GM19035 (cell line): ENCODE measurements around the gene PLPPR3.

Source experiments
- ATAC-seq: cut with Tn5 transposase; IDR thresholded peaks from one replicate; pipeline ENCODE4 v1.9.1; 2021; ENCODE audit not compliant: unreplicated experiment

PLPPR3 gene, protein sequence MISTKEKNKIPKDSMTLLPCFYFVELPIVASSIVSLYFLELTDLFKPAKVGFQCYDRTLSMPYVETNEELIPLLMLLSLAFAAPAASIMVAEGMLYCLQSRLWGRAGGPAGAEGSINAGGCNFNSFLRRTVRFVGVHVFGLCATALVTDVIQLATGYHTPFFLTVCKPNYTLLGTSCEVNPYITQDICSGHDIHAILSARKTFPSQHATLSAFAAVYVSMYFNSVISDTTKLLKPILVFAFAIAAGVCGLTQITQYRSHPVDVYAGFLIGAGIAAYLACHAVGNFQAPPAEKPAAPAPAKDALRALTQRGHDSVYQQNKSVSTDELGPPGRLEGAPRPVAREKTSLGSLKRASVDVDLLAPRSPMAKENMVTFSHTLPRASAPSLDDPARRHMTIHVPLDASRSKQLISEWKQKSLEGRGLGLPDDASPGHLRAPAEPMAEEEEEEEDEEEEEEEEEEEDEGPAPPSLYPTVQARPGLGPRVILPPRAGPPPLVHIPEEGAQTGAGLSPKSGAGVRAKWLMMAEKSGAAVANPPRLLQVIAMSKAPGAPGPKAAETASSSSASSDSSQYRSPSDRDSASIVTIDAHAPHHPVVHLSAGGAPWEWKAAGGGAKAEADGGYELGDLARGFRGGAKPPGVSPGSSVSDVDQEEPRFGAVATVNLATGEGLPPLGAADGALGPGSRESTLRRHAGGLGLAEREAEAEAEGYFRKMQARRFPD

DNA sequence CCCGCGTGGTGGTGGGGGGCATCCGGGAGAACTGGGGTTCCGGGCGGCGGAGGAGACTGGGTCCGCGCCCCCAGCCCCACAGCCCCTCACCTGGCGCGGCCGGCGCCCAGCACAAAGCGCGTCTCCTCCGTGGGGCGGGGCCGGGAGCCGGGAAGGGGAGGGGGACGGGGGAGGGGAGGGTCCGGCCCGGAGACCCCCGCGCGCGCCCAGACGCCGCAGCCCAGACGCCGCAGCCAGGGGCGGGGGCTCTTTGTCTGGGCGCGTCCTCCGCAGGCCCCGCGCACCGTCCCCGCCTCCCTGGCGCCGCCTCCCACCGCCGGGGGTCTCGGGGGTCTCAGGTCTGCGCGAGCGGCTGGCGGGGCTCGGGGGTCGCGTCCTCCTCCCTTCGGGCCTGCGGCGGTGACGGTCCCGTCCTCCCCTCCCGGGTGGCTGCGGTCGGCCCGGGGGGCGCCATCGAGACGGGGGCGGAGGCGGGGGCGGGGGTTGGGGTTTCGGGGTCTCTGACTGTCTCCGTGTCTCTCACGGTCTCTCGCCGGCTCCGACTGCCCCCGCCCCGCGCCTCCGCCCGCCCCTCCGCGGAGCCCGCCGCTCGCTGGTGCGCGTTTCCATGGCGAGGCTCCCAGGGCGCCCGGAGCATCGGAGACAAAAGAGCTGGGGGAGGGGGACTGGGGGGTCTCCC, at the start of gene PLPPR3:
Gene PLPPR3, minus strand, starts transcription at position 131 of the 679 bp plus-strand sequence. CDS start 396 bp downstream, outside the sequence.
- ATAC-seq: no peak

DNA sequence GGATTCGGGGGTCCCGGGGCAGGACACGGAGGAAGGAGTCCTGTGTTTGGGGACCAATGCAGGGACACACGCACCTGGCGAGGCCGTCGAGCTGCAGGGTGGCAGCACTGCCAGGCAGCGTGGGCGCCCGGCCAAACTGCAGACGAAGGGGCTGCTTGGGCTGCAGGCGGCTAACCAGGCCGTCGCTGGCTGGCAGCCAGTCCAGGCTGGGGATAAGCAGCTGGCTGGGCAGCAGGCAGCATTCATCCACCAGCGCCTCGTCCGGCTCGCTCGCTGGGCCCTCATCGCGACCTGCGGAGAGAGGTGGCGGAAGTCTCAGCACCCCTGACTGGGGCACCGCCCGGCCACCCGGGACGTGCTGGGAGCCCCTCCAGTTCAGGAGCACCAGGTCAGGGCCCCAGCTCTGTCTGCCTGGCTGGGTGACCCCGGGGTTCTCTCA, 49.2 kb upstream of the PLPPR3 start:
- no peak for ATAC-seq

DNA sequence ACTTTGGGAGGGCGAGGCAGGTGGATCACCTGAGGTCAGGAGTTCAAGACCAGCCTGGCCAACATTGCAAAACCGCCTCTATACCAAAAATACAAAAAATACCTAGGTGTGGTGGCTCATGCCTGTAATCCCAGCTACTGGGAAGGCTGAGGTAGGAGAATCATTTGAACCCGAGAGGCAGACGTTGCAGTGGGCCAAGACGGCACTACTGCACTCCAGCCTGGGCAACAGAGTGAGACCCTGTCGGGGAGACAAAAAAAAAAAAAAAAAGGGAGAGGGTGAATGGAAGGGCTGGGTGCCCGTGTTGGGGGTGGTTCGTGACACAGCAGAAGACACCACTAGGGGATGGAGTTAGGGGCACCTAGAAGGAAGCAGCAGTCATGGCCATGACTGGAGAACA, 48.6 kb upstream of the PLPPR3 start:
- no peak for ATAC-seq

DNA sequence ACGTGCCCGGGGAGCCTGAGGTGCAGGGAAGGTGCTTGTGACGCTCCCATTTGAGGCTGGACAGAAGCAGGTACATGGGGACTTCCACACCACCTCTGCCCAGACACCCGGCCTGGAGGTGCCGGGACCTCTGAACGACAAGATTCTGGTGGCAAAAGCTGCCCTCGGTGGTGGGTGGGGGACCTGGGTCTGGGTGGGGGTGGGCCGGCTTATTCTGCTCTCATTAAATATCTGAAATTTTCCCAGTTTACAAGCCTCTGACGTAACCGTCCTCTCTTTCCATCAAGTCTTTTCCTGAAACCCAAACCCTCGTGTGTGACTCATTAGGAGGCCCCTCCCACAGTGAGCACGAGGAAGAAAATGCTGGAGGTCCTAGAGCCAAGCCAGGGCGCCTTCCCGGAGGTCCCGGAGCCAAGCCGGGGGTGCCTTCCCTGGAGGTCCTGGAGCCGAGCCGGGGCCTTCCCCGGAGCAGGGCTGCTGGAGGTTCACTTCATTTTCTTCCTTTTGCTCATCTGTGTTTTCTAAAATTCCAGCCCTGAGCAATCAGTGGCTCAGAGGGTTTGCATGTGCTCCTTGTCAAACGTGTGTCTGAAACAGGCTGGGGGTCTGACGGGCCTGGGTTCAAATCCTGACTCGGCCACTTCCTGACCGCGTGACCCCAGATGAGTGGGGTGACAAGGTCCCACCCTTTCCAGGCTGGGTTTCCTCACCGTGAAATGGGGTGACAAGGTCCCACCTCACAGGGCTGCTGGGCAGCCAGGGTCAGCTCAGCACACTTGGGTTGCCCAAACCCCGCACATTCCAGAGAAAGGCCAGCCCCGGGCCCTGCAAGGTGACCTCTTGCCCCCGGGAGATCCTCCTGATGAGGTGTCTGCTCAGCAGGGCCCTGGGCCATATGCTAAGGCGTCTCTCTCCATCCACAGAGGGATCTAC, 47.8 kb upstream of the PLPPR3 start:
- no peak for ATAC-seq

DNA sequence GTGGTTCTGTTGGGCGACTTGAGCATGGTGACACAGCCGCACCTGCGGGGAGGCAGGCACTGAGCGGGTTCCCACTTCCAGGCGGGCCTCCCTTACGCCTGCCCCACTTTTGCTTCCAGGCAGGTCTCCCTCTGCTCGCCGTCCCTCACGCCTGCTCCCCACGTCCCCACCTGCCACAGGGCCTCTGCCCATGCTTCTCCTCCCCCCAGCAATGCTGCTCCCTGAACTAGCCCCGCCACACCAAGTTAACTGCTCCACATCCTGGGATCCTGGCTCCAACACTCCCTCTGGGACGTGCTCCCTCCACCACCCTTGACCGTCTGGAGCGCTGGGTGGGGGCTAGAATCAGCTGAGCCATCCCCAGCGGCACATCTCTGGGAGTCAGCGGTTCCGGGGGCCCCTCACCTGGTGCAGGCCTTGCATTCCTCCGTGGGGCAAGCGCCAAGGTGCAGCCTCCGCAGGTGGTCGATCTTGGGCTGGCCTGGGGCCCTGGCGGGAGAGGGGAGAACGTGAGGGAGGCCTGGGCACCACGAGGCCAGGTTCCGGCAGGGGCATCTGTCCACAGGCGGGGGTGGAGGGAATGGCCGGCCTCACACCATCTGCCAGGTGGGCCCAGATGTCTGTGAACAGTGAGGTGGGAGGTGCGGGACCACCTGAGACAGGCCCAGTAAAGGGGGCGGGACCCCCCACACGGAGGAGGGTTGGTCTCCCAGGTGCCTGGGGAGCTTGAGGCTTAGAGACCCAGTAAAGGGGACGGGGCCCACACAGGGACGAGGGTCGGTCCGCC, 46.9 kb upstream of the PLPPR3 start:
- no peak for ATAC-seq

DNA sequence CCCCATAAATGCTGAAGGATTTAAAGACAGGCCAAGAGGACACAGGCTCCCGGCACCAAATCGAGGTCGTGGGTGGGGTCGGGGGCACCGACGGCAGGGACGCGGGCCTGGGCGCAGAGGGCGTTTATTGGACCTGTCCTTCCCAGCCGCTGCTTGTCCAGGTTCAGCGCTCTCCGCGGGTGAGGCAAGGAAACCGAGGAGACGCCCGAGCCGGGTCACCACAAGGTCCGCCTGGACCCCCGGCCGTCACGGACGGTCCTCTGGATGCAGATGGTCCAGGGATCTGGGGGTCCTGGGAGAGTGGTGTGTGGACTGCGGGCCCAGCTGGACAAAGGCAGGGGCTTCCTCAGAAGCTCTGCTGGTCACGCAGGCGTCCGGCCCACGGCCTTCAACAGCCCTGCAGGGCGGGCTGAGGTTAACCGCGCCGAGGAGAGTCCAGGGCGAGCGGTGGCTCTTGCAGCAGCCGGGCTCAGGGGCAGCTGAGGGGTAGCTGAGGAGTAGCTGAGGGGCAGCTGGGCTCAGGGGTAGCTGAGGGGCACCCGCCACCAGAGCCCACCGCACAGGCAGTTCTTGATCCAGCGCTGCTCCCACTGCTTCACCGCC, 46.2 kb upstream of the PLPPR3 start:
- no peak for ATAC-seq

DNA sequence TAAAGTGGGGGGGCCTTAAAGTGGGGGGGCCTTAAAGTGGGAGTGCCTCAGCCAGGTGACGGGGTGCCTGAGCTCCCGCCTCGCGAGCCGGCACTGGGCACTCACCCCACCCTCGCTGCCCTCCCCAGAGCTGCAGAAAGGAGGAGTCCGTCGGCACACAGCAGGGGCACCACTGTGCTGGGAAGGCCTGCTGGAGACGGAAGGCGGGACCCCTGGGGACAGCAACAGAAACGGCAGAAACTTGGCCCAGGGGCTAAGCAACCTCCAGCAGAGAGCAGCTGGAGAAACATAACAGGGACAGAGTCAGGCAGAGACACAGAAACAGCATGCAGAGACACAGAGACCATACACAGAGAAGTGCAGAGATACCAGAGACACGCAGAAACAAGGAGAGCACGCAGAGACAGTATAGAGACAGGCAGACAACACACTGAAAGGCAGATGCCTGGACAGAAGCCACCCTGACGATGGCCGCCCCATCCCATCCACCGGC, 45.6 kb upstream of the PLPPR3 start:
- ATAC-seq: no peak

DNA sequence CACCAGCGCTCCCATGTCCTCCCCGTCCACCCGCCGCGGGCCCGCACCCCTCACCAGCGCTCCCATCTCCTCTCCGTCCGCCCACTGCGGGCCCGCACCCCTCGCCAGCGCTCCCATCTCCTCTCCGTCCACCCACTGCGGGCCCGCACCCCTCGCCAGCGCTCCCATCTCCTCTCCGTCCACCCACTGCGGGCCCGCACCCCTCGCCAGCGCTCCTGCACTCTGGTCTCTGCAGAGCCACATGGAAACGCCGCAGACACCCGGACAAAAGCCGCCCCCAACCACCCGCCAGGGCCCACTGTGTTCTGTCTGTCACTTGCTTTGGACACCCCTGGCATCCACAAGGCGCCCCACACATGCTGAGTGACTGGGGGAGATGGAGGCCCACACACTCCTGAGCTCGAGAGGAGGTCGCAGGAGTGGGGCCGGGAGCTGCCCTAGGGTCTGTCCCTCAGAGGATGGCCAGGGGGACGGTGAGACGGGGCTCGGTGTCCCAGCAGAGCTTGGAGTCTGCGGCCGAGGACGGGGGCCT, 45.1 kb upstream of the PLPPR3 start:
- ATAC-seq: no peak

DNA sequence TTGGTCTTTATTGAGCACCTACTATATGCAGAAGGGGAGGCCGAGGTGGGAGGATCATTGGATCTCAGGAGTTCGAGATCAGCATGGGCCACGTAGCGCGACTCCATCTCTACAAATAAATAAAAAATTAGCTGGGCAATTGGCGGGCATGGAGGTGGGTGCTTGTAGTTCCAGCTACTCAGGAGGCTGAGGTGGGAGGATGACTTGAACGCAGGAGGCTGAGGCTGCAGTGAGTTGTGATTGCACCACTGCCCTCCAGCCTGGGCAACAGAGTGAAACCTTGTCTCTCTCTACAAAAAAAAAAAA, 41.5 kb upstream of the PLPPR3 start:
- no peak for ATAC-seq

DNA sequence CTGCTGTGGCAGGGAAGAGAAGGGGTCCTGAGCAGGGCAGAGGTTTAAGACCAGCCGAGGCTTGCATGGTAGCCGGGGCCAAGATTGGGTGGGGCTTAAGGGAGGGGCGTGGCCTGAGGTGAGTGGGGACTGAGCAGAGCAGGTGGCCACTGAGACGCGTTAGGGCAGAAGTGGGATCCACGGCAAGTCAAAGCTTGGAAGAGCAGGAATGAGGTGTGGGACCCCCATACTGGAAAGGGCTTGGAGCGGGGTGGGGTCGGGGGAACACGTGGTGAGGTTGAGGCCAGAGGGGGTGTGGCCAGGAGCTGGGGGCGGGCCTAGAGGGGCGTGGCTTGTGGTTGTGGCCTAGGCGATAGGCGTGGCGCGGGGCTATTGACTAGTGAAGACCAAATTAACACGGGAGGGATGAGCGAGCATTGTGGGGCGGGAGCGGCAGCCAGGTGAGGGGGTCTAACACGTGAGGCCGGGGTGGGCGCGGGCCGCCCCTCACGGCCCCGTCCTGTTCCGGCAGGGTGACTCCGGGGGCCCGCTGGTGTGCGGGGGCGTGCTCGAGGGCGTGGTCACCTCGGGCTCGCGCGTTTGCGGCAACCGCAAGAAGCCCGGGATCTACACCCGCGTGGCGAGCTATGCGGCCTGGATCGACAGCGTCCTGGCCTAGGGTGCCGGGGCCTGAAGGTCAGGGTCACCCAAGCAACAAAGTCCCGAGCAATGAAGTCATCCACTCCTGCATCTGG, 41.0 kb upstream of the PLPPR3 start:
- no peak for ATAC-seq

DNA sequence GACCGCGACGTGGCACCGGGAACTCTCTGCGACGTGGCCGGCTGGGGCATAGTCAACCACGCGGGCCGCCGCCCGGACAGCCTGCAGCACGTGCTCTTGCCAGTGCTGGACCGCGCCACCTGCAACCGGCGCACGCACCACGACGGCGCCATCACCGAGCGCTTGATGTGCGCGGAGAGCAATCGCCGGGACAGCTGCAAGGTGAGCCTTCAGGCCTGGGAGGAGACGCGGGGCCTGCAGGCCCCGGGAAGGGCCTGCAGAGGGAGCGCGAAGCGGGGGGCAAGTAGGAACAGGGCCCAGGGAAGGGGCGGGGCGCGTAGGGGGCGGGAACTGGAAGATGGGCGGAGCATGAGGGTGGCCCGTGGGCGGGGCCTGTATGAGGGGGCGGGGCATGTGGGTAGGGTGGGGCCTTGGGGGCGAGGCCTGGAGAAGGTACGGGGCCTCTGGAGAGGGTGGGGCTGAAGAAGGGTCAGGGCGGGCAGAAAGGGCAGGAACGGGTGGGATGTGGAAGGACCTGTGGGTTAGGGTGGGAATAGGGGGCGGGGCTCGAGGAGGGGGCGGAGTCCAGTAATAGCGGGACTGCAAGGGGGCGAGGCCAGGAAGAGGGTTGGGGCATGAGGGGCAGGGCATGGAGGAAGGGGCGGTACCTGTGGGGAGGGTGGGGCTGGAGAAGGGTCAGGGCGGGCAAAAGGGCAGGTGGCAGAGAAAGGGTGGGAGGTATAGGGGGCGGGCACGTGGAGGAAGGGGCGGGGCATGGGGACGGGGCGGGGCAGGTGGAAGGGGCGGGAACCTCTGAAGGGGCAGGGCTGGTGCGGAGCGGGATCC, 40.2 kb upstream of the PLPPR3 start:
- ATAC-seq: no peak

DNA sequence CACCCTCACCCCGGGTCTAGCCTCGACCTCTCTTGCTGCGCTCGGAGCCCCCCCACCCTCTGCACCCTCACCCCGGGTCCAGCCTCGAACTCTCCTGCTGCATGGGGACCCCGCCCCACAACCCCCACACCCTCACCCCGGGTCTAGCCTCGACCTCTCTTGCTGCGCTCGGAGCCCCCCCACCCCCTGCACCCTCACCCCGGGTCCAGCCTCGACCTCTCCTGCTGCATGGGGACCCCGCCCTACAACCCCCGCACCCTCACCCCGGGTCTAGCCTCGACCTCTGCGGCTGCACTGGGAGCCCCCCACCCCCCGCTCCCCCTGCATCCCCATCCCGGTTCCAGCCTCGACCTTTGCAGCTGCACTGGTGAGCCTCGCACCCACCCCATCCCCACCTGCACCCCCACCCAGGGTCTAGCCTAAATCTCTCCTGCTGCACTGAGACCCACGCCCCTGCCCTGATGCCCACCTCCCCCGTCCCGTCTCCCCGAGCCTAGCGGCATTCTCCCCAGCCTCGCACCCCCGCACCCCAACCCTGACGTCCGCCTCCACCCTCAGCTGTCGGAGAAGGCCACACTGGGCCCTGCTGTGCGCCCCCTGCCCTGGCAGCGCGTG, 39.5 kb upstream of the PLPPR3 start:
- ATAC-seq: no peak

DNA sequence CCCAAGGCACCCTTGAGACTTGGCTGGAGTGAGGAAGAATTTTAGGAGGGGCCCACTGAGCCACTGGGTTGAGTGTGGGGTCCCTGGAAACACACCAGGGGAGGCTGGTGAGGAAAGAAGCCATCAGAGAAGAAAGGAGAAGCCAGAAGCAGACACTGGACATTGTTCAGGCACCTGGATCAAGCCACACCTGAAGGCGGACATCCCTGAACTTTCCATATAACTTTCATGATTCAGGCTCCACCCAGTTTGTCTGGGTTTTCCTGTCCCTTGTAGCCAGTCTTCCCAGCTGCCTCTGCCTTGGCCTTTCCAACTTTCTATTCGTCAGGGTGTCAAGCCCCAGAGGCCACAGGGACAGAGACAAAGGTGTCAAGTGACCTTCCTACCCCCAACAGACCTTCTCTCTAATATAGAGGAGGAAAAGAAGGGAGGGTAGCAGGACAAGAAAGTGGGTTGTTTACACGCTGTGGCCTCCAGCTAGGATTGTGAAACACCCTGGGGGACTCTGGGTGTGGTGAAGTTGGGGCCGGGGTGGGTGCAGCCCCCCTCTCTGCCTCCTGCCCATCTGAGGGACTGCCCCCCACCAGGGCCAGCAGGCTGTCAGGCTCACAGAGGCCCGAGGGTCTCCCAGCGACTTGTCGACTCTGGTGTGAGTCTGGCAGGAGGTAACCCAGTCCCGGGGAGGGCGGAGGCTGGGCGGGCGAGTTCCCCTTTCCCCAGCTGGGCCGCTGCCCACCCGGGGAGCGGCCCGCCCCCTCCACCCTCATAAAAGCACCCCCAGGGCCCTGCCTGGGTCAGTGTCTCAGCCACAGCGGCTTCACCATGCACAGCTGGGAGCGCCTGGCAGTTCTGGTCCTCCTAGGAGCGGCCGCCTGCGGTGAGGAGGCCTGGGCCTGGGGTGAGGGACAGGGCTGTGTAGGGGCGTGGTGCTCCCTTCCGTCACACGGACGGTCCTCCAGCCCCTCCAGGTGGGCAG, 37.4 kb upstream of the PLPPR3 start, which contains the start of gene CFD:
Gene CFD, plus strand, starts transcription at position 797 of the 976 bp plus-strand sequence. Its CDS starts 26 bp downstream, at position 823.
- ATAC-seq: no peak

DNA sequence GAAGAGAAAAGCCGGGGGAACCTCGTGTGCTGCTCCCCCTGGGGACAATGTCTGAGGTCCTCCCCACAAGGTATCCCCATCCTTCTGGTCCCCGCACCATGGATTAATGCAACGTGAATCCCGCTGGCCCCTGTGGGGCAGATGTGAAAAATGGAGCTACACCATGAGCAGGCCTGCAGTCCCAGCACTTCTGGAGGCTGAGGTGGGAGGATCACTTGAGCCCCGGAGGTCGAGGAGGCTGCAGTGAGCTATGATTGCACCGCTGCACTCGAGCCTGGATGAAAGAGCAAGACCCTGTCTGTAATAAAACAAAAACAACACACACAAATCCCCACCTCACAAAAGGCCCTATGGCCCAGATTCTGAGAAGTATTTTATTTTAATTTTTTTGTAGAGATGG, 36.5 kb upstream of the PLPPR3 start:
- ATAC-seq: no peak

DNA sequence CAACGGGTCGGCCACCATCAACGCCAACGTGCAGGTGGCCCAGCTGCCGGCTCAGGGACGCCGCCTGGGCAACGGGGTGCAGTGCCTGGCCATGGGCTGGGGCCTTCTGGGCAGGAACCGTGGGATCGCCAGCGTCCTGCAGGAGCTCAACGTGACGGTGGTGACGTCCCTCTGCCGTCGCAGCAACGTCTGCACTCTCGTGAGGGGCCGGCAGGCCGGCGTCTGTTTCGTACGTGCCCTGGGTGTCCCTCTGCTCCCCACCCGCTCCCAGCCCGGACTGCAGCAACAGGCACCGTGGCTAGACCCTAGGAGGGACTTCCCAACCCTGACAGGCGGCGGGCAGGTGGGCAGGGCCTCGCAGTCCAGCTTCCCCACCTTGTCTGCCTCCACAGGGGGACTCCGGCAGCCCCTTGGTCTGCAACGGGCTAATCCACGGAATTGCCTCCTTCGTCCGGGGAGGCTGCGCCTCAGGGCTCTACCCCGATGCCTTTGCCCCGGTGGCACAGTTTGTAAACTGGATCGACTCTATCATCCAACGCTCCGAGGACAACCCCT, 33.9 kb upstream of the PLPPR3 start:
- ATAC-seq: no peak

DNA sequence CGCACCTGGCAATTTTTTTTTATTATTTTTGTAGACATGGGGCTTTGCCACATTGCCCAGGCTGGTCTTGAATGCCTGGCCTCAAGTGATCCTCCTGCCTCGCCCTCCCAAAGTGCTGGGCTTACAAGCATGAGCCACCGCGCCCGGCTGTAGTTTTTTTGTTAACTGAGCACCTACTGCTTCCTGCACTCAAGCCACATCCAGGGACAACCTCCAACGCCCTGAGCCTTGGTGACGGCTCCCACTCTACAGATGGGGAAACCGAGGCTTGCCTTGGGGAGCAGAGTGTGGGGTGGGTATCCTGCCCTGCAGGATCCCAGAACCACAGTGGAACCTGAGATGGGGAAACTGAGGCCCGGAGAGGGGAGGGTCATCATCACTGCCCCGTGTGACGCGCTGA, 33.4 kb upstream of the PLPPR3 start:
- ATAC-seq: no peak
